SK-N-SH (cell line): ENCODE measurements around the gene RNF7. TPM values are rescaled to one million over a fixed set of nuclear protein-coding genes. Genes with fewer than 3 reads are reported as not detected.

Source experiments
- CTCF ChIA-PET: fragments of 300-600, 350-600 bp; formaldehyde crosslinking; extraction: SDS; loops from one replicate; lab custom pipeline; 2021; lab: Yijun Ruan, JAX
- POLR2A ChIA-PET: fragments of 350-600 bp; sonication (Branson Sonifier 250); formaldehyde crosslinking; extraction: SDS; loops from one replicate; lab custom pipeline; 2020; ENCODE audit warnings: antibody characterized with exemption, inconsistent platforms; lab: Yijun Ruan, JAX
- DNase-seq: peaks from one replicate; pipeline ENCODE4 v3.0.0; 2012
- H2AFZ ChIP-seq: fragments of 200-600 bp; sonication (generic); 2 replicates; pipeline ENCODE4 v1.8.1; 2016; ENCODE audit warnings: antibody characterized with exemption, mild to moderate bottlenecking, low read depth
- H3F3A ChIP-seq: fragments of 200-600 bp; sonication (generic); replicated peaks from 2 replicates; pipeline ENCODE3; 2016; ENCODE audit warnings: antibody characterized with exemption, mild to moderate bottlenecking; ENCODE audit not compliant: insufficient read depth
- H3K27ac ChIP-seq, 2 experiments: fragments of 200-500 bp in 1 of 2; fragments of 200-600 bp in 1 of 2; sonication (Bioruptor generic) in 1 of 2; sonication (generic), shearing (Covaris generic) in 1 of 2; 2 replicates each; pipeline versions ENCODE4 v1.5.1 to v1.6.1; 2014 to 2016; ENCODE audit warnings: low read depth in 2 of 2, inconsistent platforms in 1 of 2, low read length in 1 of 2, mild to moderate bottlenecking in 1 of 2, mixed read lengths in 1 of 2
- H3K27me3 ChIP-seq: fragments of 200-600 bp; sonication (generic), shearing (Covaris generic); 2 replicates; pipeline ENCODE4 v1.6.1; 2016; ENCODE audit warnings: mixed run types; ENCODE audit not compliant: insufficient read depth
- H3K36me3 ChIP-seq, 2 experiments: fragments of 200-500 bp in 1 of 2; fragments of 200-600 bp in 1 of 2; sonication (Bioruptor generic) in 1 of 2; sonication (generic) in 1 of 2; replicated peaks in 1 of 2; 2 replicates each; pipeline versions ENCODE3 to v1.5.1; 2014 to 2016; ENCODE audit warnings: low read length in 1 of 2, mild to moderate bottlenecking in 1 of 2; ENCODE audit not compliant: insufficient read depth in 2 of 2, control insufficient read depth in 1 of 2
- H3K4me1 ChIP-seq, 2 experiments: fragments of 200-500 bp in 1 of 2; fragments of 200-600 bp in 1 of 2; sonication (Bioruptor generic) in 1 of 2; sonication (generic), shearing (Covaris generic) in 1 of 2; 2 replicates each; pipeline versions ENCODE4 v1.5.1 to v1.6.1; 2014 to 2016; ENCODE audit warnings: low read depth in 1 of 2, low read length in 1 of 2, mixed run types in 1 of 2; ENCODE audit not compliant: insufficient read depth in 2 of 2, control insufficient read depth in 1 of 2
- H3K4me2 ChIP-seq: fragments of 200-600 bp; sonication (generic), shearing (Covaris generic); 2 replicates; pipeline ENCODE4 v1.6.1; 2017; ENCODE audit warnings: mixed run types
- H3K4me3 ChIP-seq, 2 experiments: fragments of 200-500 bp in 1 of 2; fragments of 200-600 bp in 1 of 2; sonication (Bioruptor generic) in 1 of 2; sonication (generic), shearing (Covaris generic) in 1 of 2; 2 replicates each; pipeline versions ENCODE4 v1.5.1 to v1.8.1; 2014 to 2016; ENCODE audit warnings: low read depth in 2 of 2, inconsistent platforms in 1 of 2, low read length in 1 of 2, mild to moderate bottlenecking in 1 of 2, mixed read lengths in 1 of 2, moderate library complexity in 1 of 2
- H3K79me2 ChIP-seq: fragments of 200-600 bp; sonication (generic); 2 replicates; pipeline ENCODE4 v1.8.1; 2017; ENCODE audit warnings: mild to moderate bottlenecking; ENCODE audit not compliant: insufficient read depth
- H3K9ac ChIP-seq: fragments of 200-600 bp; sonication (generic); 2 replicates; pipeline ENCODE4 v1.6.1; 2017; ENCODE audit warnings: mixed run types
- H3K9me2 ChIP-seq: fragments of 200-600 bp; sonication (generic); 2 replicates; pipeline ENCODE4 v1.6.1; 2017; ENCODE audit warnings: mixed run types
- H3K9me3 ChIP-seq: fragments of 200-600 bp; sonication (generic); 2 replicates; pipeline ENCODE4 v1.6.1; 2017; ENCODE audit warnings: mixed run types, mild to moderate bottlenecking, moderate library complexity
- H4K20me1 ChIP-seq: fragments of 200-600 bp; sonication (generic); 2 replicates; pipeline ENCODE4 v1.6.1; 2017; ENCODE audit warnings: mild to moderate bottlenecking, mixed run types; ENCODE audit not compliant: insufficient read depth
- CHD2 ChIP-seq: fragments of 150-350 bp; IDR thresholded peaks from 2 replicates; pipeline ENCODE4 v1.6.1; 2018; ENCODE audit warnings: low read length; ENCODE audit not compliant: partially characterized antibody
- ELF1 ChIP-seq: IDR thresholded peaks from 2 replicates; pipeline ENCODE4 v1.4.0; 2012
- EP300 ChIP-seq, 2 experiments: IDR thresholded peaks; 2 replicates each; pipeline versions ENCODE4 v1.4.0 to v1.6.1; 2012; ENCODE audit warnings: borderline replicate concordance in 1 of 2, low read depth in 1 of 2, low read length in 1 of 2
- EZH2phosphoT487 ChIP-seq: fragments of 200-600 bp; sonication (generic); IDR thresholded peaks from 2 replicates; pipeline ENCODE4 v1.6.1; 2017; ENCODE audit warnings: low read depth, mixed run types, mild to moderate bottlenecking, antibody characterized with exemption, moderate library complexity, borderline replicate concordance
- FOXJ3 ChIP-seq: sonication (generic); formaldehyde crosslinking; IDR thresholded peaks from 2 replicates; pipeline ENCODE4 v1.5.1; 2020; ENCODE audit warnings: mild to moderate bottlenecking, missing genetic modification reagents
- FOXM1 ChIP-seq: IDR thresholded peaks from 2 replicates; pipeline ENCODE4 v1.4.0; 2012; ENCODE audit warnings: low read depth, mild to moderate bottlenecking
- GABPA ChIP-seq: IDR thresholded peaks from 2 replicates; pipeline ENCODE4 v1.4.0; 2012; ENCODE audit warnings: low read depth, mild to moderate bottlenecking
- GATA2 ChIP-seq: sonication (generic); formaldehyde crosslinking; IDR thresholded peaks from 2 replicates; pipeline ENCODE4 v1.5.0; 2020; ENCODE audit warnings: mild to moderate bottlenecking, missing genetic modification reagents
- JUND ChIP-seq: IDR thresholded peaks from 2 replicates; pipeline ENCODE4 v1.4.0; 2012
- MAX ChIP-seq: IDR thresholded peaks from 2 replicates; pipeline ENCODE4 v1.4.0; 2012; ENCODE audit warnings: low read depth
- NFIC ChIP-seq: IDR thresholded peaks from 2 replicates; pipeline ENCODE4 v1.4.0; 2012; ENCODE audit warnings: borderline replicate concordance
- NRF1 ChIP-seq: IDR thresholded peaks from 2 replicates; pipeline ENCODE4 v1.6.1; 2012; ENCODE audit warnings: low read depth, mild to moderate bottlenecking, low read length
- RAD21 ChIP-seq: IDR thresholded peaks from 2 replicates; pipeline ENCODE4 v1.6.1; 2012; ENCODE audit warnings: mild to moderate bottlenecking, low read length
- RCOR1 ChIP-seq: fragments of 150-350 bp; IDR thresholded peaks from 2 replicates; pipeline ENCODE4 v1.6.1; 2017; ENCODE audit warnings: antibody characterized with exemption, low read length
- RXRA ChIP-seq: IDR thresholded peaks from 2 replicates; pipeline ENCODE4 v1.4.0; 2012; ENCODE audit warnings: low read depth, mild to moderate bottlenecking, borderline replicate concordance
- SIN3A ChIP-seq: IDR thresholded peaks from 2 replicates; pipeline ENCODE4 v1.6.1; 2012; ENCODE audit warnings: low read depth, mild to moderate bottlenecking, low read length, moderate library complexity, borderline replicate concordance
- TAF1 ChIP-seq: IDR thresholded peaks from 2 replicates; pipeline ENCODE4 v1.6.1; 2012; ENCODE audit warnings: low read depth, mild to moderate bottlenecking, low read length, moderate library complexity, borderline replicate concordance
- USF1 ChIP-seq: IDR thresholded peaks from 2 replicates; pipeline ENCODE4 v1.4.0; 2012; ENCODE audit warnings: low read depth, borderline replicate concordance
- ZBTB33 ChIP-seq: IDR thresholded peaks from 2 replicates; pipeline ENCODE4 v1.4.0; 2012; ENCODE audit warnings: low read depth, borderline replicate concordance
- WGBS: methylation state at CpG from one replicate; pipeline ENCODE4 v1.1.6; 2017; ENCODE audit warnings: low lambda C conversion rate; 5-methylcytosine and 5-hydroxymethylcytosine counted together
- polyA plus RNA-seq, 3 experiments: library from polyadenylated mRNA; depleted of rRNA; stranded (reverse); fragments of >200 nt; gene quantifications; 2 replicates each; pipeline ENCODE4 v1.2.3, GENCODE V29; 2012

The RNF7 gene
- polyA plus RNA-seq, 1 of the 3 experiments (the other 2 are of a cell fraction) = 77.1 TPM

- H3K9ac ChIP-seq = no peak overlapping the region
- H3K79me2 ChIP-seq = no peaks in the 10 kb centered on the region
- no peaks in the 10 kb centered on the region for H4K20me1 ChIP-seq
- no peak overlapping the region for H3K4me2 ChIP-seq
- no peak overlapping the region for H2AFZ ChIP-seq
- peak overlapping the region in 1 of 2 experiments; percentile 62; a peak in 2 of 4 replicates for H3K27ac ChIP-seq
- H3K36me3 ChIP-seq = no peaks in the 10 kb centered on the region
- WGBS = 96% methylated on average over 6 of the region's 6 CpGs
- H3K9me3 ChIP-seq = 0 out of 2 replicates have a peak, but pooled peaks cover under 1% of the 10 kb centered on the region
- peaks cover 6% of the 10 kb centered on the region for H3F3A ChIP-seq
- CTCF ChIA-PET = interaction anchor here (1.2 kb wide), 1 partner anchor 165 kb away, joined by 3 read pairs; no protein-coding TSS in a partner anchor
- no peaks in the 10 kb centered on the region for H3K27me3 ChIP-seq
- no peak overlapping the region for H3K4me3 ChIP-seq
- H3K4me1 ChIP-seq = peaks cover 0 to 18% of the 10 kb centered on the region in 2 experiments; a peak in 3 of 4 replicates
- DNase-seq = no peak
- TF ChIP-seq ELF1 (no peak), USF1 (no peak), NFIC (no peak), ZBTB33 (no peak), FOXJ3 (CRISPR knock-in tag) (no peak), TAF1 (no peak), RCOR1 (no peak), NRF1 (no peak), MAX (no peak), GABPA (no peak), RXRA (no peak), EZH2phosphoT487 (no peak), RAD21 (no peak), FOXM1 (no peak), CHD2 (no peak), SIN3A (no peak), EP300 (IDR thresholded peaks at IDR 0.05; ENCODE audit: borderline replicate concordance in 1 of 2, low read depth in 1 of 2, low read length in 1 of 2) (no peak), GATA2 (CRISPR knock-in tag) (no peak), JUND (no peak)
- no peaks in the 10 kb centered on the region for H3K9me2 ChIP-seq
- POLR2A ChIA-PET = no interaction called here
These were observed 28.0 kb upstream of the RNF7 start for GRCh38 chr3:141710121-141710520.
